OCI-LY1 (cell line): ENCODE measurements around the gene CACNA2D3.

Experiments
- H2AFZ ChIP-seq: fragments of 200-600 bp; sonication (generic), shearing (Covaris generic); 2 replicates; pipeline ENCODE4 v1.6.0; 2014; ENCODE audit warnings: antibody characterized with exemption, mild to moderate bottlenecking, low read length
- H3F3A ChIP-seq: fragments of 200-600 bp; sonication (generic), shearing (Covaris generic); 2 replicates; pipeline ENCODE4 v1.6.0; 2014; ENCODE audit warnings: mild to moderate bottlenecking, antibody characterized with exemption, low read length, moderate library complexity; ENCODE audit not compliant: insufficient read depth
- H3K27ac ChIP-seq: fragments of 200-600 bp; sonication (generic); 2 replicates; pipeline ENCODE4 v1.5.1; 2014; ENCODE audit warnings: low read length, mixed run types, mild to moderate bottlenecking, low read depth; ENCODE audit not compliant: poor library complexity, severe bottlenecking
- H3K27me3 ChIP-seq: fragments of 200-600 bp; sonication (generic); 2 replicates; pipeline ENCODE4 v1.6.0; 2014; ENCODE audit warnings: antibody characterized with exemption, mild to moderate bottlenecking, low read length, moderate library complexity; ENCODE audit not compliant: insufficient read depth
- H3K36me3 ChIP-seq: fragments of 200-600 bp; sonication (generic); 2 replicates; pipeline ENCODE4 v1.6.1; 2014; ENCODE audit warnings: mild to moderate bottlenecking, antibody characterized with exemption, low read length, moderate library complexity, mixed read lengths; ENCODE audit not compliant: insufficient read depth
- H3K4me1 ChIP-seq: fragments of 200-600 bp; sonication (generic); 2 replicates; pipeline ENCODE4 v1.5.1; 2014; ENCODE audit warnings: mild to moderate bottlenecking, low read length, moderate library complexity; ENCODE audit not compliant: insufficient read depth, severe bottlenecking
- H3K4me2 ChIP-seq: fragments of 200-600 bp; sonication (generic), shearing (Covaris generic); 2 replicates; pipeline ENCODE4 v1.6.1; 2014; ENCODE audit warnings: low read length
- H3K4me3 ChIP-seq: fragments of 200-600 bp; sonication (generic); 2 replicates; pipeline ENCODE4 v1.5.1; 2014; ENCODE audit warnings: low read length, low read depth, mild to moderate bottlenecking, mixed read lengths; ENCODE audit not compliant: poor library complexity, severe bottlenecking
- H3K79me2 ChIP-seq: fragments of 200-600 bp; shearing (Covaris generic); 2 replicates; pipeline ENCODE4 v1.6.1; 2016; ENCODE audit warnings: mixed run types, low read length, mixed read lengths; ENCODE audit not compliant: insufficient read depth
- H3K9ac ChIP-seq: fragments of 200-600 bp; sonication (generic), shearing (Covaris generic); 2 replicates; pipeline ENCODE4 v1.6.1; 2014; ENCODE audit warnings: mild to moderate bottlenecking, low read length, mixed read lengths
- H3K9me2 ChIP-seq: fragments of 200-600 bp; sonication (generic), shearing (Covaris generic); 2 replicates; pipeline ENCODE4 v1.6.1; 2014; ENCODE audit warnings: low read depth, mild to moderate bottlenecking, low read length, mixed read lengths
- H3K9me3 ChIP-seq: fragments of 200-600 bp; shearing (Covaris generic); 2 replicates; pipeline ENCODE4 v1.6.1; 2014; ENCODE audit warnings: low read length, mixed read lengths
- H4K20me1 ChIP-seq: fragments of 200-600 bp; sonication (generic), shearing (Covaris generic); 2 replicates; pipeline ENCODE4 v1.6.0; 2016; ENCODE audit warnings: mild to moderate bottlenecking, low read length; ENCODE audit not compliant: insufficient read depth
- EZH2 ChIP-seq: fragments of 200-600 bp; sonication (generic), shearing (Covaris generic); IDR thresholded peaks from 2 replicates; pipeline ENCODE4 v1.8.0; 2017; ENCODE audit warnings: borderline replicate concordance, mixed run types, mild to moderate bottlenecking, antibody characterized with exemption, low read length, moderate library complexity, mixed read lengths
- TF ChIP-seq, protein P1 (sequence below): fragments of 200-600 bp; sonication (generic), shearing (Covaris generic); IDR thresholded peaks from 2 replicates; pipeline ENCODE4 v1.5.1; 2017; ENCODE audit warnings: mild to moderate bottlenecking, antibody characterized with exemption, low read length, moderate library complexity, mixed read lengths

Gene CACNA2D3

DNA sequence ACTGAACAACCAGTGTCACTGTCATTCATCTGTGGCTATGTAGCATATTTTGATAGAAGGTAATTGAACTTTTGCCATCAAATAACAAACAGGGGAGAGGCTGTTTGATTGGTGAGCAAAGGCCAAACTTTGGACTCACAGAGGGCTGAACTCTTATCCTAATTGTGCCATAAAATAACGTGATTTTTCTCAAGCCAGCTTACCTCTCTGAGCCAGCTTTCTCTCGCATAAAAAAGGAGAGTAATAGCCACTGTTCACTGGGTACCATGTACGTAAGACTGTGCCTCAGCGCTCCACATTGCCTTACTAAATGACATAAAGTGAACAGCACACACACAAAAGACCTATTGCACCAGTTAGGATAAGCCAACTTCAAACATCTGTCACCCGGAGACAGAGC lies 588.6 kb downstream of the CACNA2D3 start:
- no peaks in the 10 kb centered on the region for H3K9me2 ChIP-seq
- H3K27ac ChIP-seq: no peak overlapping the region
- H4K20me1 ChIP-seq: no peaks in the 10 kb centered on the region
- H3K4me3 ChIP-seq: no peak overlapping the region
- H3K27me3 ChIP-seq: no peaks in the 10 kb centered on the region
- H3K36me3 ChIP-seq: no peaks in the 10 kb centered on the region
- H2AFZ ChIP-seq: no peak overlapping the region
- no peaks in the 10 kb centered on the region for H3F3A ChIP-seq
- H3K9ac ChIP-seq: no peak overlapping the region
- H3K4me2 ChIP-seq: no peak overlapping the region
- no peaks in the 10 kb centered on the region for H3K9me3 ChIP-seq
- no peaks in the 10 kb centered on the region for H3K4me1 ChIP-seq
- TF ChIP-seq, protein P1, sequence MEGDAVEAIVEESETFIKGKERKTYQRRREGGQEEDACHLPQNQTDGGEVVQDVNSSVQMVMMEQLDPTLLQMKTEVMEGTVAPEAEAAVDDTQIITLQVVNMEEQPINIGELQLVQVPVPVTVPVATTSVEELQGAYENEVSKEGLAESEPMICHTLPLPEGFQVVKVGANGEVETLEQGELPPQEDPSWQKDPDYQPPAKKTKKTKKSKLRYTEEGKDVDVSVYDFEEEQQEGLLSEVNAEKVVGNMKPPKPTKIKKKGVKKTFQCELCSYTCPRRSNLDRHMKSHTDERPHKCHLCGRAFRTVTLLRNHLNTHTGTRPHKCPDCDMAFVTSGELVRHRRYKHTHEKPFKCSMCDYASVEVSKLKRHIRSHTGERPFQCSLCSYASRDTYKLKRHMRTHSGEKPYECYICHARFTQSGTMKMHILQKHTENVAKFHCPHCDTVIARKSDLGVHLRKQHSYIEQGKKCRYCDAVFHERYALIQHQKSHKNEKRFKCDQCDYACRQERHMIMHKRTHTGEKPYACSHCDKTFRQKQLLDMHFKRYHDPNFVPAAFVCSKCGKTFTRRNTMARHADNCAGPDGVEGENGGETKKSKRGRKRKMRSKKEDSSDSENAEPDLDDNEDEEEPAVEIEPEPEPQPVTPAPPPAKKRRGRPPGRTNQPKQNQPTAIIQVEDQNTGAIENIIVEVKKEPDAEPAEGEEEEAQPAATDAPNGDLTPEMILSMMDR: no peak
- no peak for TF ChIP-seq EZH2
- H3K79me2 ChIP-seq: no peaks in the 10 kb centered on the region

DNA sequence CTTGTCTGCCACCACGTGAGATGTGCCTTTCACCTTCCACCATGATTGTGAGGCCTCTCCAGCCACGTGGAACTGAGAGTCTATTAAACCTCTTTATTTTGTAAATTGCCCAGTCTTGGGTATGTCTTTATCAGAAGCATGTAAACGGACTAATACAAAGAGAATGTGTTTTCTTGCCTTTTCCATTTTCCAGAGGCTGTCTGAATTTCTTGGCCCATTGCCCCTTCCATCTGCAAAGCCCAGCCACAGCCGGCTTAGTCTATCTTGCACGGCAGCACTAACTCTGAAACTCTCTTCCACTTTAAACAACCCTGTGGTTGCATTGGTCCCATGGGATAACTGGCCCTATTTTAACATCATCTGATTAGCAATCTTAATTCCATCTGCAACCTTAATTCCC lies 590.2 kb downstream of the CACNA2D3 start:
- Histone ChIP-seq H3K27ac (no peak overlapping the region), H3K4me1 (no peaks in the 10 kb centered on the region), H3F3A (no peaks in the 10 kb centered on the region), H3K4me3 (no peak overlapping the region), H3K4me2 (no peak overlapping the region), H3K36me3 (no peaks in the 10 kb centered on the region), H4K20me1 (no peaks in the 10 kb centered on the region), H3K9ac (no peak overlapping the region), H3K79me2 (no peaks in the 10 kb centered on the region), H3K9me3 (no peaks in the 10 kb centered on the region), H3K9me2 (no peaks in the 10 kb centered on the region), H2AFZ (no peak overlapping the region), H3K27me3 (no peaks in the 10 kb centered on the region)
- TF ChIP-seq, protein P1: no peak
- no peak for TF ChIP-seq EZH2

DNA sequence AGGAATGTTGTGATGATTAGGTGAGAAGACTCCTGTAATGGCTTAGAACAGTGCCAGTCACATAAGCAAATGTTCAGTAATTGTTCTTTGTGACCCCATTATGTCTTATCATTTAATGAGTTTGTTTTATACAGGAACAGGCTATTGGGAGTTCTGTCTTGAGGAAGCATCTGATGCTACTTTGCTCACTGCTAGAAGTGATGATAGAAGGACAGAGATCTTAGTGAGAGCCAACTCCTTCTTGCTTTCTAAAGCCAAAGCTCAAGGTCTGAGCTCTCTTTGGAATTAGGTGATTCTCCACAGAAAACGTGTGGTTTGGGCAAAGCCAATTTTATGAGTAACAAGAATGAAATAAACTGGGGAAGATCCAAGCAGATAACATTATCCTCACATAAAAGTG lies 590.7 kb downstream of the CACNA2D3 start:
- Histone ChIP-seq H3K9ac (no peak overlapping the region), H3K27me3 (no peaks in the 10 kb centered on the region), H3K79me2 (no peaks in the 10 kb centered on the region), H3K4me2 (no peak overlapping the region), H3K9me2 (no peaks in the 10 kb centered on the region), H2AFZ (no peak overlapping the region), H3K4me1 (no peaks in the 10 kb centered on the region), H4K20me1 (no peaks in the 10 kb centered on the region), H3K36me3 (no peaks in the 10 kb centered on the region), H3F3A (no peaks in the 10 kb centered on the region), H3K27ac (no peak overlapping the region), H3K4me3 (no peak overlapping the region), H3K9me3 (no peaks in the 10 kb centered on the region)
- no peak for TF ChIP-seq EZH2
- TF ChIP-seq, protein P1: no peak
